Measurements from ENCODE around the gene ALMS1. TPM values are rescaled to one million over a fixed set of nuclear protein-coding genes. Genes with fewer than 3 reads are reported as not detected.

ALMS1 gene
- total and polyA plus RNA-seq, 2 of the 8 experiments (the other 6 are each of a cell fraction or from before 2014, with no cell fraction given): 21.8 to 45.6 TPM

- TF ChIP-seq CBX8 (IDR thresholded peaks at IDR 0.05; ENCODE audit: borderline replicate concordance, low read depth, low read length) (no peak), ATF3 (IDR thresholded peaks at IDR 0.05; ENCODE audit: insufficient read depth, low read depth, low read length) (no peak), POLR2AphosphoS5 (IDR thresholded peaks at IDR 0.05; ENCODE audit: low read depth, low read length) (no peak), CHD7 (IDR thresholded peaks at IDR 0.05; ENCODE audit: insufficient replicate concordance, low read length) (no peak), BCL11A (IDR thresholded peaks at IDR 0.05; ENCODE audit: low read depth in 2 of 2, low read length in 2 of 2) (no peak)
These were observed 47.8 kb upstream of the ALMS1 start (continued) for GRCh38 chr2:73337828-73338227.
